Measurements from ENCODE around the gene BRINP3. TPM values are rescaled to one million over a fixed set of nuclear protein-coding genes. Genes with fewer than 3 reads are reported as not detected.

The BRINP3 gene
- total and polyA plus RNA-seq, 9 of the 15 experiments (the other 6 are each of a cell fraction or from before 2014, with no cell fraction given) = 0.09 to 0.75 (median 0.19) TPM; not detected in 1

DNA sequence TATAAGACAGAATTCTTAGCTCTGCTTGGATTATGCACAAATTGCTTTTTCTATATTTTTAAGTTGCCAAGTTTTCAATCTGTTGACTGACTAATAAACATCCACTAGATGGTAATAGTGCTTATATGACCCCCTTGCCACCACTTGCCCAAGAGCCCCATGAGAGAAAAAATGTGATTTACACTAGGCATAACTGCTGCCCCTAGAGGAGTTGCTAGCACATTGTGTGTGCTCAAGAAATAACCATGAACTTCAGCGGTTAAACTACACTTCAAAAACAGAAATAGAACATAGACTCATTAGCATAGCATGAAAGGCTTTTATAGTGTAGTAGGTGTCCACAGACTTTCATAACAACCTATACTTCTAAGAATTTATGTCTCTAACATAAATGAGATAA lies 61.4 kb downstream of the BRINP3 start:
- Histone ChIP-seq H3K27ac (ENCODE audit: extremely low read depth, low read depth, low read length) (no peak overlapping the region), H3K4me1 (replicated peaks in 1 of 2; ENCODE audit: control insufficient read depth in 2 of 2, insufficient read depth in 2 of 2, low read length in 2 of 2) (no peaks in the 10 kb centered on the region), H2AFZ (ENCODE audit: low read depth, low read length) (no peak overlapping the region), H3K4me3 (no peak overlapping the region), H3K27me3 (ENCODE audit: control insufficient read depth in 2 of 2, insufficient read depth in 2 of 2, low read length in 2 of 2) (no peaks in the 10 kb centered on the region), H4K20me1 (replicated peaks; ENCODE audit: control insufficient read depth, insufficient read depth, low read length) (no peaks in the 10 kb centered on the region), H3K9me3 (replicated peaks; ENCODE audit: control insufficient read depth, insufficient read depth, low read depth, low read length) (peaks cover 2% of the 10 kb centered on the region; the same call in 1 of the 2 replicates), H3K36me3 (ENCODE audit: control insufficient read depth, insufficient read depth, low read length) (no peaks in the 10 kb centered on the region), H3K79me2 (ENCODE audit: control insufficient read depth, insufficient read depth, low read length) (no peaks in the 10 kb centered on the region), H3K4me2 (ENCODE audit: insufficient read depth, low read length) (no peak overlapping the region), H3K9ac (ENCODE audit: insufficient read depth in 1 of 2, low read depth in 2 of 2, low read length in 2 of 2) (no peak overlapping the region), H3K9me1 (ENCODE audit: control insufficient read depth, insufficient read depth, low read length) (no peaks in the 10 kb centered on the region)
- DNase-seq (ENCODE audit: extremely low read depth in 1 of 4, low spot score in 3 of 4) (no peak), FAIRE-seq (no peak), ATAC-seq (no peak)
- POLR2A ChIA-PET = no interaction called here
- no TSS peak for BruUV-seq (replicated peaks)
- in situ Hi-C loops (cut with MboI) (no loop called here), intact Hi-C loops (cut with micrococcal nuclease) (no loop called here)
- TF ChIP-seq CSDE1 (IDR thresholded peaks at IDR 0.05) = no peak
- no peak for TF ChIP-seq IRF2 (CRISPR knock-in tag; IDR thresholded peaks at IDR 0.05)
- TF ChIP-seq NR4A1 (CRISPR knock-in tag; IDR thresholded peaks at IDR 0.05) = no peak
- no peak for TF ChIP-seq NR4A1 (tag; IDR thresholded peaks at IDR 0.05)
- no peak for TF ChIP-seq HDAC2 (IDR thresholded peaks at IDR 0.05)
- no peak for TF ChIP-seq ZBTB8A (IDR thresholded peaks at IDR 0.05; ENCODE audit: partially characterized antibody)
- TF ChIP-seq, protein P1, sequence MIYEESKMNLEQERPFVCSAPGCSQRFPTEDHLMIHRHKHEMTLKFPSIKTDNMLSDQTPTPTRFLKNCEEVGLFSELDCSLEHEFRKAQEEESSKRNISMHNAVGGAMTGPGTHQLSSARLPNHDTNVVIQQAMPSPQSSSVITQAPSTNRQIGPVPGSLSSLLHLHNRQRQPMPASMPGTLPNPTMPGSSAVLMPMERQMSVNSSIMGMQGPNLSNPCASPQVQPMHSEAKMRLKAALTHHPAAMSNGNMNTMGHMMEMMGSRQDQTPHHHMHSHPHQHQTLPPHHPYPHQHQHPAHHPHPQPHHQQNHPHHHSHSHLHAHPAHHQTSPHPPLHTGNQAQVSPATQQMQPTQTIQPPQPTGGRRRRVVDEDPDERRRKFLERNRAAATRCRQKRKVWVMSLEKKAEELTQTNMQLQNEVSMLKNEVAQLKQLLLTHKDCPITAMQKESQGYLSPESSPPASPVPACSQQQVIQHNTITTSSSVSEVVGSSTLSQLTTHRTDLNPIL (CRISPR knock-in tag; IDR thresholded peaks at IDR 0.05) = no peak
- no peak for TF ChIP-seq NEUROD1 (IDR thresholded peaks at IDR 0.05; ENCODE audit: borderline replicate concordance, low read depth, low read length, partially characterized antibody)
- TF ChIP-seq, protein P2, sequence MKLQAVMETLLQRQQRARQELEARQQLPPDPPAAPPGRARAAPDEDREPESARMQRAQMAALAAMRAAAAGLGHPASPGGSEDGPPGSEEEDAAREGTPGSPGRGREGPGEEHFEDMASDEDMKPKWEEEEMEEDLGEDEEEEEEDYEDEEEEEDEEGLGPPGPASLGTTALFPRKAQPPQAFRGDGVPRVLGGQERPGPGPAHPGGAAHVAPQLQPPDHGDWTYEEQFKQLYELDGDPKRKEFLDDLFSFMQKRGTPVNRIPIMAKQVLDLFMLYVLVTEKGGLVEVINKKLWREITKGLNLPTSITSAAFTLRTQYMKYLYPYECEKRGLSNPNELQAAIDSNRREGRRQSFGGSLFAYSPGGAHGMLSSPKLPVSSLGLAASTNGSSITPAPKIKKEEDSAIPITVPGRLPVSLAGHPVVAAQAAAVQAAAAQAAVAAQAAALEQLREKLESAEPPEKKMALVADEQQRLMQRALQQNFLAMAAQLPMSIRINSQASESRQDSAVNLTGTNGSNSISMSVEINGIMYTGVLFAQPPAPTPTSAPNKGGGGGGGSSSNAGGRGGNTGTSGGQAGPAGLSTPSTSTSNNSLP (IDR thresholded peaks at IDR 0.05; ENCODE audit: borderline replicate concordance, low read depth, low read length) = no peak
- no peak for TF ChIP-seq TARDBP (IDR thresholded peaks at IDR 0.05)
- TF ChIP-seq LEF1 (IDR thresholded peaks at IDR 0.05) = no peak
- 0% methylated on average over 1 of the region's 1 CpG for WGBS (ENCODE audit: insufficient coverage, low coverage, missing lambda C conversion rate)
- CTCF ChIA-PET (ENCODE audit: low intra/inter-chr PET ratio) = no interaction called here
